ENCODE measurements around the gene GNB1L. TPM values are rescaled to one million over a fixed set of nuclear protein-coding genes. Genes with fewer than 3 reads are reported as not detected.

The GNB1L gene
- polyA plus RNA-seq, 1 experiment: 3.6 TPM

- DNase-seq (ENCODE audit: low read depth): no peak
- POLR2A ChIA-PET: no interaction called here
- TF ChIP-seq, protein P1, sequence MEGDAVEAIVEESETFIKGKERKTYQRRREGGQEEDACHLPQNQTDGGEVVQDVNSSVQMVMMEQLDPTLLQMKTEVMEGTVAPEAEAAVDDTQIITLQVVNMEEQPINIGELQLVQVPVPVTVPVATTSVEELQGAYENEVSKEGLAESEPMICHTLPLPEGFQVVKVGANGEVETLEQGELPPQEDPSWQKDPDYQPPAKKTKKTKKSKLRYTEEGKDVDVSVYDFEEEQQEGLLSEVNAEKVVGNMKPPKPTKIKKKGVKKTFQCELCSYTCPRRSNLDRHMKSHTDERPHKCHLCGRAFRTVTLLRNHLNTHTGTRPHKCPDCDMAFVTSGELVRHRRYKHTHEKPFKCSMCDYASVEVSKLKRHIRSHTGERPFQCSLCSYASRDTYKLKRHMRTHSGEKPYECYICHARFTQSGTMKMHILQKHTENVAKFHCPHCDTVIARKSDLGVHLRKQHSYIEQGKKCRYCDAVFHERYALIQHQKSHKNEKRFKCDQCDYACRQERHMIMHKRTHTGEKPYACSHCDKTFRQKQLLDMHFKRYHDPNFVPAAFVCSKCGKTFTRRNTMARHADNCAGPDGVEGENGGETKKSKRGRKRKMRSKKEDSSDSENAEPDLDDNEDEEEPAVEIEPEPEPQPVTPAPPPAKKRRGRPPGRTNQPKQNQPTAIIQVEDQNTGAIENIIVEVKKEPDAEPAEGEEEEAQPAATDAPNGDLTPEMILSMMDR (IDR thresholded peaks at IDR 0.05; ENCODE audit: insufficient read depth, low read depth, low read length): no peak
- CTCF ChIA-PET: interaction anchor here (0.6 to 1.5 kb wide), 3 partner anchors 14 to 96 kb away, joined by 3 to 4 read pairs (median 3); no protein-coding TSS in a partner anchor
- Histone ChIP-seq H3K36me3 (ENCODE audit: control insufficient read depth, insufficient read depth, low read length) (no peaks in the 10 kb centered on the region), H3K27me3 (ENCODE audit: control insufficient read depth, insufficient read depth, low read length) (no peaks in the 10 kb centered on the region), H3K4me3 (ENCODE audit: low read depth, low read length) (no peak overlapping the region)
These were observed 40.2 kb downstream of the GNB1L start for GRCh38 chr22:19814428-19814827.

GRCh38 chr22:19812910-19813309, 41.8 kb downstream of the GNB1L start:
- H3K4me3 ChIP-seq (ENCODE audit: low read depth, low read length): no peak overlapping the region
- TF ChIP-seq, protein P1 (IDR thresholded peaks at IDR 0.05; ENCODE audit: insufficient read depth, low read depth, low read length): no peak
- H3K27me3 ChIP-seq (ENCODE audit: control insufficient read depth, insufficient read depth, low read length): no peaks in the 10 kb centered on the region
- no peaks in the 10 kb centered on the region for H3K36me3 ChIP-seq (ENCODE audit: control insufficient read depth, insufficient read depth, low read length)
- ChIA-PET POLR2A (no interaction called here), CTCF (interaction anchor here (1.5 kb wide), 1 partner anchor 12 kb away, joined by 4 read pairs; no protein-coding TSS in a partner anchor)
- DNase-seq (ENCODE audit: low read depth): no peak

- Histone ChIP-seq H3K27me3 (ENCODE audit: control insufficient read depth, insufficient read depth, low read length) (no peaks in the 10 kb centered on the region), H3K4me3 (ENCODE audit: low read depth, low read length) (no peak overlapping the region), H3K36me3 (ENCODE audit: control insufficient read depth, insufficient read depth, low read length) (no peaks in the 10 kb centered on the region)
- POLR2A ChIA-PET: no interaction called here
- CTCF ChIA-PET: interaction anchor here (0.5 to 3.2 kb wide), 3 partner anchors 12 to 77 kb away, joined by 3 to 13 read pairs (median 3); no protein-coding TSS in a partner anchor
- TF ChIP-seq, protein P1 (IDR thresholded peaks at IDR 0.05; ENCODE audit: insufficient read depth, low read depth, low read length): no peak
- DNase-seq (ENCODE audit: low read depth): no peak
These were observed 42.6 kb downstream of the GNB1L start for GRCh38 chr22:19811811-19812771.

- CTCF ChIA-PET: interaction anchor here (0.6 to 3.2 kb wide), 3 partner anchors 11 to 78 kb away, joined by 3 to 13 read pairs (median 3); no protein-coding TSS in a partner anchor
These were observed 43.5 kb downstream of the GNB1L start for GRCh38 chr22:19811211-19811621.

More at GRCh38 chr22:19811211-19811621, 43.5 kb downstream of the GNB1L start:
- H3K4me3 ChIP-seq (ENCODE audit: low read depth, low read length): no peak overlapping the region
- POLR2A ChIA-PET: interaction anchor here (0.9 kb wide), 1 partner anchor 20 kb away, joined by 3 read pairs; no protein-coding TSS in a partner anchor
- no peaks in the 10 kb centered on the region for H3K36me3 ChIP-seq (ENCODE audit: control insufficient read depth, insufficient read depth, low read length)
- no peaks in the 10 kb centered on the region for H3K27me3 ChIP-seq (ENCODE audit: control insufficient read depth, insufficient read depth, low read length)
- no peak for DNase-seq (ENCODE audit: low read depth)
- TF ChIP-seq, protein P1 (IDR thresholded peaks at IDR 0.05; ENCODE audit: insufficient read depth, low read depth, low read length): no peak

All from BJ (cell line).